ENCODE data around the gene CEBPE.

CEBPE gene

DNA sequence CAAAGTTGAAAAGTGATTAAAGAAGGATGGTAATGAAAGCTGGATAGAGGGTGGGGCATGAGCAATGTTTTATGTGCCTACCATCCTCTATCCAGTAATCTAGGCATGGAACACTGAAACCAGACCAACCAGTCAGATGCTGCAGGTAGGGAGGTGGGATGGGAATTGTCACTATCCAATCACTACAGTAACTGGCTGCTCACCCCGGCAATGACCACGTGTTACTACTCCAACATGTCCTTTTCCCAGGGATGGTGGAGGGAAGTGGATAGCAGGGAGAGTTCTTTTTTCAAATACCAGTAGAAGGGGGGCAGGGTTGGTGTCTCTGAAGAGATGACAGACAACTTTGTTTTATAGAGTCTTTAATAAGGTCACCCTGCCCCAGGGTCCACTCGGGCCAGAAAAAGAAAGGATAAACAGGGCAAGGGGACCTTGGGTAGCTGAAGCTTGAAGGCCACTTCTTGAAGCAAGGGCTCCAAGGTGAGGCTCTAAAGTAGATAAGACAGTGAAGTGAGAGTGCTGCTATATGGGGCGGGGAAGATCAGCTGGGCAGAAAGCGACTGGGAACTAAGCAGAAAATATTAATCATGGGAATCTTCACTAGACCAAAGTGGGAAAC, 47.0 kb downstream of the CEBPE start:
- DNase-seq = no peak

- no peak for DNase-seq
Observed at GRCh38 chr14:23071244-23071920, 47.7 kb downstream of the CEBPE start.

DNA sequence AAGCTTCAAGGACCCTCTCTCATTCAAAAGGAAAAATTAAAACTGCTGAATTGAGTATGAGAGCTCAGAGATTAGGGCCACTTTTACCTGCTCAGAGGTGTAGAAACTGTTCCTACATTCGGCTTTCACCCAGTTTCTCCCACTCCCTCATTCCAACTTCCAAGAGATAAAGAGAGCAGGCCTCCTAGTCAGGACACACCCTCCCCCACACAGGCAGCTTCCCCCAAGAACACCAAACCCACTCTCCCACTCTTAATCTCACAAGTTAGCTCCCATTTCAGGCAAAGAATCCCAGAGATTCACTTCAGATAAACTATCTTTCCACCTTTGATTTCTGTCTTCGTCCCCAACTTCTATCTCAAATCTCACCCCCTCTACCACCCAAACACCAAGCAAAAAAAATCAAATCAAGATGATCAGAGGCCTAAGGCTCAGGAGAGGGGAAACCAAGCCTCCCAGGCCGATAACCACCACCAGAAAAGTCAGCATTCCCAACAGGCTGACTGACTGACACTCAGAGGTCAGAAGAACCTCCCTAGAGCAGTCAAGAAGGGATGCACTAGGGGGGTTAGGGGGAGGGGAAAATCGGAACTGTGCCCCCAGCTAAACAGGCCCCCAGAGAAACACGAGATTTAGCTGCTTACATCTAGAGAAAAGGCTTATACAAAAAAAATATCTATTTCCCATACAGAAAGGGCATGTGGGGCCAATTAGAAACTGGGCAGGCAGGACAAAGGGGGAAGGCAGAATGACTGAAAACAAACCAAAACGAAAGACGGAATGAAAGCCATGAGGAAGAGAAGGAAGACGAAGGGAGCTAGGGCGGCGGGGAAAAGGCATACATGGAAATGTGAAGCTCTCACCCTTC, 48.6 kb downstream of the CEBPE start:
- DNase-seq = no peak

GRCh38 chr14:23069413-23069806, 49.6 kb downstream of the CEBPE start:
- no peak for DNase-seq

GRCh38 chr14:23068789-23069412, 50.2 kb downstream of the CEBPE start:
- no peak for DNase-seq

GRCh38 chr14:23067847-23068788, 50.9 kb downstream of the CEBPE start:
- no peak for DNase-seq
